ENCODE measurements around the gene TYW3. TPM values are rescaled to one million over a fixed set of nuclear protein-coding genes. Genes with fewer than 3 reads are reported as not detected.

The TYW3 gene
- total RNA-seq, 4 donors from 2014 or later: 9.3 to 16.5 (median 12.6) TPM

DNA sequence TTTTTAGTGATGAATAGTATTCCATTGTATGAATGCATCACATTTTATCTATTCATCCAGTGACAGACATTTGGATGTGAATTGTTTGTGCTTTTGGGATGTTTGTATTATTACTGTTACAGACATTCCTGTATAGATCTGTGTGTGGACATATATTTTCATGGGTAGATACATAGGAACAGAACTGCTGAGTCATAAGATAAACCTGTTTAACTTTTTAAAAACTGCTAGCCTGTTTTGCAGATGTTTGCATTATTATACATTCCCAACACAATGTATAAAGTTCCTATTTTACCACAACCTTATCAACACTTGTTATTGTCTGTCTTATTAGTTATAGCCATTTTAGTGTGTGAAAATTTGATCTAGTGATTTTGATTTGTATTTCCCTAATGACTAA is 46.8 kb downstream of the TYW3 start:
- TF ChIP-seq, protein P1, sequence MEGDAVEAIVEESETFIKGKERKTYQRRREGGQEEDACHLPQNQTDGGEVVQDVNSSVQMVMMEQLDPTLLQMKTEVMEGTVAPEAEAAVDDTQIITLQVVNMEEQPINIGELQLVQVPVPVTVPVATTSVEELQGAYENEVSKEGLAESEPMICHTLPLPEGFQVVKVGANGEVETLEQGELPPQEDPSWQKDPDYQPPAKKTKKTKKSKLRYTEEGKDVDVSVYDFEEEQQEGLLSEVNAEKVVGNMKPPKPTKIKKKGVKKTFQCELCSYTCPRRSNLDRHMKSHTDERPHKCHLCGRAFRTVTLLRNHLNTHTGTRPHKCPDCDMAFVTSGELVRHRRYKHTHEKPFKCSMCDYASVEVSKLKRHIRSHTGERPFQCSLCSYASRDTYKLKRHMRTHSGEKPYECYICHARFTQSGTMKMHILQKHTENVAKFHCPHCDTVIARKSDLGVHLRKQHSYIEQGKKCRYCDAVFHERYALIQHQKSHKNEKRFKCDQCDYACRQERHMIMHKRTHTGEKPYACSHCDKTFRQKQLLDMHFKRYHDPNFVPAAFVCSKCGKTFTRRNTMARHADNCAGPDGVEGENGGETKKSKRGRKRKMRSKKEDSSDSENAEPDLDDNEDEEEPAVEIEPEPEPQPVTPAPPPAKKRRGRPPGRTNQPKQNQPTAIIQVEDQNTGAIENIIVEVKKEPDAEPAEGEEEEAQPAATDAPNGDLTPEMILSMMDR (IDR thresholded peaks at IDR 0.05; ENCODE audit: low read depth): no peak

DNA sequence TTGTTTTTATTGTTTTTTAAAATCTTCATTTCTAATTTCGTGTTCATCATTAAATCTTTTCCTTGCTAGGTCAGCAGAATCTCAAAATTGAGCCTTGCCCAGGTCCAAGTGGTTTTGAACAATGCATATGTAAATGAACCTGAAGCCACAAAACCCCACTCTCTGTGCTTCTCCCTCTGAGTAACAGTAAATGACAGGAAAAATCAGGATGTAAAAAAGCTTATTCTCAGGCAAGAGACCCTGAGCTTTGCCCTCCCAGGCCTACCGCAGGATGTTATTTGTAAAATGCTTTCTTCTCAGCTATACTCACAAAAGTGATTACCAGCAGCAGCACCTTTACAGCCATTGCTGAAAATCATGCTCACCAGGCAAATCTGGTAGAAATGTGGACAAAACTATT is 47.6 kb downstream of the TYW3 start:
- TF ChIP-seq, protein P1 (IDR thresholded peaks at IDR 0.05; ENCODE audit: low read depth): no peak

GRCh38 chr1:74785944-74786343 is 53.0 kb downstream of the TYW3 start:
- TF ChIP-seq, protein P1 (IDR thresholded peaks at IDR 0.05; ENCODE audit: low read depth): no peak

- TF ChIP-seq, protein P1 (IDR thresholded peaks at IDR 0.05; ENCODE audit: low read depth): no peak
Observed at GRCh38 chr1:74790453-74790852, 57.5 kb downstream of the TYW3 start.

DNA sequence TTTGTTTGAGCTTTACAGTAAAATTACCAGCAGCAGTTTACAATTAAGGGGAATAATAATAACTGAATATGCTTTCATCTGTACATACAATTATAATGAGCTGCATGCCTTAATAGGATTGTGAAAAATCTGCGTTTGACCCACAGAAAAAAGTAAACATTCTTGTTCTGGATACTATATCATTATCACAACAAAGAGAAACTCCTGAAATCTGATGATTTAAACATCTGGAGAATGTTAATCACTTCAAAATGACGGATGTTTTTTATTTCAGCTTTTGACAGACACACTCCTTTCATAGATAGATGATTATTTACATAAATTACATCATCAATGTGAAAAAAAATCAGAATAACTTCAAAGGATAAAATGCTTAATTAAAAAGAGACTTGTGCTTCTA is 58.5 kb downstream of the TYW3 start:
- TF ChIP-seq, protein P1 (IDR thresholded peaks at IDR 0.05; ENCODE audit: low read depth): no peak

- TF ChIP-seq, protein P1 (IDR thresholded peaks at IDR 0.05; ENCODE audit: low read depth): no peak
Observed at GRCh38 chr1:74799119-74799657, 66.2 kb downstream of the TYW3 start.

DNA sequence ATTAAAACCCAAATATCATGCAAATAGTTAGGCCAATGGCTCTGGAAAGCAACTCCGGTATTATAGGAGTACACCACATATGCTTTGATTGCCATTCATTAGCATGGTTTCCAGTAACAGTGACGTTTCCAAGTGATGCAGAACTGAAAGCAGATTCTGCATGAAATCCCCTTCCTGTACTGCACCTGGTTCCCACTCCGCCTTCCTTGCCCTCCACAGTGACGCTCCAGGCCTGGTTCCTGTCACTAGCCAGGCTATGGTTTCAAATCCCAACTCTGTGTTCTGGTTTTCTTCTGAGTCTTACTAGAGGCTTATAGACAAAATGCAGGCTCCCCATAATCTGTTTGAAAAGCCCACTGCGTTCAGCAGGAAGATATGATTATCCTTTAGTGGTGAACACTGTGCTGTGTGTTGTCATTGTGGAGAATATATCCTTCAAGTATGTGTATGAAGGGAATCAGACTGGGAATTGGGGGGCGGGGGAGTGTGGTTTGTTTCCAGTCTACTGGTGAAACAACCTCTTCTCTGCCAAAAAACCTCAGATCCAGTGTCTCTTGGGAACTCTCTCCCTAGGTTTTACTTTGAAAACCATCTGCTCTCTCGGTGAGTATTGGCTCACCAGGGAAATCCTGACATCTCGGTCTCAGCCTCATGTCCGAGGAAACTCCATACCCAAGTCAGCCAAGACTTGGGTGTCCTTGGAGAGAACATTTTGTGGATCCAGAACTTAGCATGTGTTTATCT is 78.7 kb downstream of the TYW3 start:
- TF ChIP-seq, protein P1 (IDR thresholded peaks at IDR 0.05; ENCODE audit: low read depth): no peak

Measured in subcutaneous adipose tissue (tissue), 4 donors.